SIG-M5 treated with dmso at 0.1 percent for 504 hours (cell line): ENCODE measurements around the gene CSPG4.
"Not testable (repeated sequence)": the region's sequence is repeated elsewhere in the genome, so short reads cannot be mapped to it uniquely, and the experiment has no call there.

ENCODE experiments used
- DNase-seq: peaks from one replicate; lab custom pipeline; 2025; ENCODE audit not compliant: unreplicated experiment; lab: John Stamatoyannopoulos, UW

The CSPG4 gene

DNA sequence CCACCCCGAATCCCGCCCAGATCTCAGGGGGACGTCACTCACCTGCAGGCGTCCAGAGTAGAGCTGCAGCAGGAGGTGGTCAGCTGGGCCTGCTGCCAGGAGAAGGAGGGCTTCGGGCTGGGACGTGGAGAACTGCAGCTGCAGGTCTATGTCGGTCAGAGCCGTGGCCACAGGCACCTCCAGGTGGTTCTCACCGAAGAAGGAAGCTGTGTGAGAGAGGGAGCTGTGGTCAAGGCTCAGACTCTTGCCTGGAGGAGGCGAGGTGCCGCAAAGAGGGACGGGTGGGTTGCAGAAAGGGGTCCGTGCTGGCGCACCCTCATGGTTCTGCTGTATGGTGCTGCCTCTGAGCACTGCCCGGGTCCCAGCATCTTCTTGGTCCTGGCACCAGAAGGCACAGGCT is 19.6 kb downstream of the CSPG4 start:
- not testable (repeated sequence) for DNase-seq

DNA sequence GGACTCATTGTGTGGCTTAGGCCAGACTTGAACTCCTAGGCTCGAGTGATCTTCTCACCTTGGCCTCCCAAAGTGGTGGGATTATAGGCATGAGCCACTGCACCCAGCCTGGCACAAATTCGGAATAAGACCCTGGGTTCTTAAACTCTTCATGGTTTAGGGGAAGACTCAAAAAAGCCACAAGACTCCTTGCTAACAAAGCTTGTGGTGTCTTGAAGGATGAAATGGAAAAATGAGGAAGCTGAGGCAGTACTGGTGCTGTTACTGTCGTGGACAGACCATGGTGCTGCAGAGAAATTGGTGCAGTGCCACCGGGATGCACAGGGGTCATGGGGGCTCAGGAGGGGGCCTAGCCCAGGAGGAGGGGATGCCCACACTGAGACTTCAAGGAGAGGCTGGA is 20.3 kb downstream of the CSPG4 start:
- DNase-seq: peak; percentile 15

GRCh38 chr15:75689429-75689828 is 23.2 kb downstream of the CSPG4 start:
- not testable (repeated sequence) for DNase-seq

DNA sequence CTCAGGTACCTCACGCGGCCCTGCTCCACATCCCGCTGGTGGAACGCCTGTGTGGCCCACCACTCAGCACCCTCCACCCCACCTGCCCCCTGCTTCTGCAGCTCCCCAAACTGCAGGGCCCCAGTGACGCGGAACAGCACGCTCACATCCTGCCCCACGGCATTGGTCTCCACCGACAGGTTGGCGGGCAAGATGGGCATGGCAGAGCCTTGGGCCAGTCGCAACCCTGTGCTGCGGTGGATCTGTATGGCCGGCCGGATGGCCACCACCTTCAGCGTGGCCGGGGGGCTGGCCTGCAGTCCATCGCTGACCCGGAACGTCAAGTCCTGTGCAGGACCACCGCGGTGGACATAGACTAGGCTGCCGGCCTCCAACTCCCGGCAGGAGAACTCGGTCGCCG is 23.8 kb downstream of the CSPG4 start:
- no peak for DNase-seq

DNA sequence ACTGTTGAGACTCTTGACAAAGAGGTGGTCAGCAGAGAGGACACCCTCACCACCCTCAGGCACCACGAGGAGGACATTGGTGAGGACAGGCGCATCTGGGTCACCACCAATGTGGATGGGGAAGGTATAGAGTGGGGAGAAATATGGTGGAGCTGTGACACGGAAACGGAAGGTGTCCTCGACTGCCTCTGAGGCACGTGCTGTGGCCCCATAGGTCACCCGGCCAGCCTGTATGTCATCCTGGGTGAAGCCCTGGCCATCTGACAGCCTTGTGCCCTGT is 24.4 kb downstream of the CSPG4 start:
- no peak for DNase-seq

DNA sequence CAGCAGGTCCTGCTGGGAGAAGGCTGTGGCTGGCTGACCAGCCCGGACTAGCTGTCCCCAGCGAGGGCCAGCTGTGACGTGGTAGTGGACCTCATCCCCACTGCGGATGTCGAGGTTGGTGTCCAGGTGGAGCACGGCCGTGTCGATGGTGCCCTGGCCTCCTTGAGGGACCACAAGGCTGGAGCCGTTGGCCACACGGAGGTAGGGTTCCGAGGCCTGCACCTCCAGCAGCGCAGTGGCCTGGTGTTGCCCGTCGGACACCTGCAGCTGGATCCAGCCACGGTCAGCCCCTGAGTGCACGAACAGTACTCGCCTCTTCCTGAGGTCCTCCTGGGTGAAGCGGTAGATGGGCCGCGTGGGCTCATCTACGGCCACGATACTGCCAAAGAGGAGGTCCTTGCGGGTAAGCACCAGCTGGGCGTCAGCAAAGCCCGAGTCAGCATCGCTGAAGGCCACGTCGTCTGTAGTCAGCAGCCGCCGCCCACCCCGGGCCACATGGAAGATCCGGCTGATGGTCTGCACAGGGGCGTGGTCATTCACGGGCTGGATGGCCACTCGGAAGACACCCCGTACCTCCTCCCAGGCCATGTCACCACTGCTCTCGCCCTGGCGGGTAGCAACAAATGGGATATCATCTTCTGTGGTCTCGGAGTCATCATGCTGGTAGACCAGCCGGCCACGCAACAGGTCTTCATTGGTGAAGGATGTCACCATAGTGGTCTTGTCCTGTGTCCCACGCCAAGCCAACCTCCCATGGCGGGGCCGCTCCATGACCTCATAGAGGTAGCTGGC is 25.0 kb downstream of the CSPG4 start:
- no peak for DNase-seq

GRCh38 chr15:75686212-75686642 is 26.4 kb downstream of the CSPG4 start:
- not testable (repeated sequence) for DNase-seq

GRCh38 chr15:75685195-75685594 is 27.5 kb downstream of the CSPG4 start:
- no peak for DNase-seq

GRCh38 chr15:75684648-75685047 is 28.0 kb downstream of the CSPG4 start:
- no peak for DNase-seq

GRCh38 chr15:75683646-75684312 is 28.9 kb downstream of the CSPG4 start:
- peak; percentile 35 for DNase-seq

DNA sequence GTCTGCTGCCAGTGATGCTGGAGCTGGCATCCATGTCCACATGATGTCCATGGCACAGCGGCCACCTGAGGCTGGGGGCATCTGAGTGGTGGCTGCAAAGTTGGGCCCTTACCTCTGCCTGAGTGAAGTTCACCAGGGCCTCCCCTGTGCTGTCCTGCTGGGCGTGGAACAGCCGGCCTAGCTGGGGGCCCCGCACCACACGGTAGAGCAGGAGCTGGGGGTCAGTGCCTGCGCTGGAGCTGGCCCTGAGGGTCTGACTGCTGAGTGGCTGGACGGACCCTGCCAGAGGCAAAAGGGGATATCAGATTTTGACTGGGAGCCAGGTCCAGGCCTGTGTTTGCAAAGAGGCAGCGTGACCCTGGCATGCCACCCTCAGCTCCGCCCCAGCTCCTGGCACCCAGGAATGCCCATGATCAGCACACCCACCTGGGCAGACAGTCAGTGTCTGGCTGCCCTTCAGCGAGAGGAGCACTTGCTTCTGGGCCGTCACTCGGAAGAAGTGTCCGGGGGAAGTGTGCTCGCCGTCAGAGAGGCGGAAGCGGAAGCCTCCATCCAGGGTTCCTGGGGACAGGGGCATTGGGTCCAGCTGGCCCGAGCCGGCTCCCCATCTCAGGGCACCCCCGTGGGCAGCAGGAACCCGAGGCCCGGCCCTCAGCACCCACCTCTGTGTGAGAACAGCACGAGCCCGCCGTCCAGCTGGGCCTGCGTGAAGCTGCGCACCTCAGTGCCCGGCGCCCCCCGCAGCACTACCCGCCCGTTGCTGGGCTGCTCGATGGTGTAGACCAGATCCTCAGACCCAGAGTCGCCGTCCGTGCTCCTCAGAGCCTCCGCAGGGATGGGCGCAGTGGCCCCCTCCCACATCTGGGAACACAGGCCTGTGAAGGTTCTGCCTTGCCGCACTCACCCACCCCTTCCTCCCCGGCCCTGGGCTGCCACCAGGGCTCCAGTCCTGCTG is 30.2 kb downstream of the CSPG4 start:
- no peak for DNase-seq

GRCh38 chr15:75680007-75680789 is 32.5 kb downstream of the CSPG4 start:
- DNase-seq: no peak

DNA sequence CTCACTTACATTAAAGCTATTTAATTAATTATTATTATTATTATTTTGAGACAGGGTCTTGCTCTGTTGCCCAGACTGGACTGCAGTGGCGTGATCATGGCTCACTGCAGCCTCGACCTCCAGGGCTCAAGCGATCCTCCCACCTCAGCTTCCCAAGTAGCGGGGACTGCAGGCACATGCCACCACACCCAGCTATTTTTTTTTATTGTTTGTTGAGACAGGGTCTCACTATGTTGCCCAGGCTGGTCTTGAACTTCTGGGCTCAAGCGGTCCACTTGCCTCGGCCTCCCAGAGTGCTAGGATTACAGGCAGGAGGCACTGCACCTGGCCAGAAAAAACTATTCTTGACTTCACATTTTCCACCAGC is 34.3 kb downstream of the CSPG4 start:
- DNase-seq: not testable (repeated sequence)

DNA sequence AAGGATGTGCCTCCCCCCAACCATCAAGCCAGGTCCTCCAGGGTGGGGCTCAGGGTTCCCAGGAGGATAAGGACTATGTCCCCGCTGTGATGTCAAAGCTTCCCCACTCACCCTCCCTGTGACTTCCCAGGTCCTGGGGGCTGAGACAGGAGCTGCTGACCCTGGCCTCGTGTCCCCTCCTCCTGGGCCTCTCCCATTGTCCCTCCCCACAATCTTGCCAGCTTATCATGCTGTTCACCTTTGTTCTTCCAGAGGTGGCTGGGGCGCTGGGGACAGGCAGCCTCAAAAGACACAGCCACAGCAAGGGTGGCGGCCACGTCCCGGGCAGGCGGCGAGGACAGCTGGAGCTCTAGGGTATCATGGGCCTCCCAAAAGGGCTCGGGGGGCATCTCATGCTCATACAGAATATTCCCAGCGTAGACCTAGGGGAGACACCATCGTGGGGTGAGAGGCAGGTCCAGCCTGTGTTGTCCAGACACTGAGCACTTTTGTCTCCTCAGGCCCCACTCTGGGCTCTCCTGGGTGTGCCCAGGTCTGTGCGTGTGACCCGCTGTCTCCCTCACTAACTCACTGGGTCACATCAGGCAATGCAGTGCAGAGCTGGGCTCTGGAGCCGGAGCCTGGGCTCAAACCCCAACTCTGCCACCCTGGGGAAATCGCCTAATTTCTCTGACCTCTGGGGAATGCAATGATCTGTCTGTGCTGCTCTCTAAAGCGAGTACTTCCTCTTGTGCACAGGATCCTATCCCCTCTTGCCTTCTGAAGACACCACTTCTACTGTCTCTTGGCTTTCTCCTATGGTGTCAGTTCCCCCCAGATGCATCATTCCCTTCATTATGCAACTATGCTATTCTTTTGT is 35.0 kb downstream of the CSPG4 start:
- peak; percentile 43 for DNase-seq

GRCh38 chr15:75676688-75677464 is 35.8 kb downstream of the CSPG4 start:
- DNase-seq: no peak

DNA sequence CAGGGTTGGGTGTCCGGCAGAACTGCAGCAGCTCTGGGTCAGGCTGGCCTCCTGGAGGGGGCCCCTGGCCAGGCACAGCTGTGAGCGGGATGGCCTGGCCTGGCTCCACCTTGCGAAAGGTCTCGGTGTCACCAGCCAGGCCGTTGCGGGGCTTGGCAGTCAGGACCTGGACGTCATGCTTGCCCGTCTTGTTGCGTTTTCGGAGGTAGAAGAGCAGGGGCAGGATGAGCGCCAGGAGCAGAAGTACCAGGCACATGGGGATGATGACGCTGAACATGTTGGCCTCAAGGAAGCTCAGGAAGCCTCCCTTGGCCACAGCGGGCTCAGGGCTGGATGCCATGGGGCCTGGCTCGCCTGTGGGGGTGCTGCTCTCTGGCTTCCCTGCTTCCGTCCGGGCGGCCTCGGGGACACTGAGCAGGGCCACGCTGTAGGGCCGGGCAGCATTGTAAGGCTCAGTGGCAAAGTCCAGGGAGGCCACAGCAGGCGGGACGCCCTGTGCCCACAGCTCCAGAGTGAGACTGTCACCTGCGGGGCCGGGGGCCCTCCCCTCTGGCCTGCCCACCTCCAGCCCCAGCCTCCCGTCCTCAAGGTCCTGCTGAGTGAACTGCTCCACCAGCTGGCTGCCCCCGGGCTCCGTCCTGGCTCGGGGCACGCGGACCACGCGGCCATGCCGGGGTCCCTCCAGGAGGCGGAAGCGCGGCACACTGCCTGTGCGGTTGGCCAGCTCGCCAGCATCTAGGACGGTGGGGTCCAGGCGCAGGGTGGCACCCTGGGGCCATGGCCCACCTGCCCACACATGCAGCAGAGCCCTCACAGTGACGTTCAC is 36.9 kb downstream of the CSPG4 start:
- no peak for DNase-seq

DNA sequence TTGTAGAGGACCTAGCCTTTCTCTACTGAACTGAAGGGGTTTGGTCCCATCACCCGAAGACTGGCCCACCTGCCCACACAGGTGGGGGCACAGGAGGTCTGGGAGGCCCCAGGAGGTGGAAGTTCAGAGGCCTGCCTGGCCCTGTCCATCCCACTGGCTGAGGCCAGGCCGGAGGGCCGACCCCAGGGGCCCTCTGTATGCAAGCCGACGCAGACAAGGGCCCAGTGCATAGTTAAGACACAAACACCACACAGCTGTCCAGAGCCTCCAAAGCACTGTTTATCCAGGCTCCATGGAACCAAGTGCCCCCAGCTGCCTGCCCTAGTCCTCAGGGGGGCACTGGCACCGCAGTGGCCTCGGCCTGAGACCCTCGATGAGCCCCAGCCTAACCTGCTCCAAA is 38.3 kb downstream of the CSPG4 start:
- no peak for DNase-seq
